ENCODE results near the gene TUBGCP4.
A peak's percentile ranks its signal among the peaks of the same experiment; 100 is the strongest.

The TUBGCP4 gene

GRCh38 chr15:43370975-43371974 lies at the start of gene TUBGCP4, which contains the start of gene ZSCAN29:
TUBGCP4 (plus strand) TSS chr15:43371101; CDS start chr15:43371355, 254 bp downstream.
ZSCAN29 (minus strand) TSS chr15:43371043; CDS start chr15:43369913, 1,130 bp downstream.
- peaks cover 35% of the 10 kb centered on the region for H3K36me3 Mint-ChIP-seq
- H3K27me3 Mint-ChIP-seq = no peaks in the 10 kb centered on the region
- H3K9me3 Mint-ChIP-seq (ENCODE audit: low read depth) = peaks cover 12% of the 10 kb centered on the region
- peak within 1 kb of the TSS; percentile 89 for H3K27ac Mint-ChIP-seq
- H3K4me3 Mint-ChIP-seq = peak within 1 kb of the TSS; percentile 93
- peaks cover 42% of the 10 kb centered on the region for H3K4me1 Mint-ChIP-seq (ENCODE audit: low read depth)

- no peaks in the 10 kb centered on the region for H3K9me3 Mint-ChIP-seq (ENCODE audit: low read depth)
- H3K27me3 Mint-ChIP-seq = no peaks in the 10 kb centered on the region
- H3K4me1 Mint-ChIP-seq (ENCODE audit: low read depth) = peaks cover 23% of the 10 kb centered on the region
- H3K4me3 Mint-ChIP-seq = no peak overlapping the region
- H3K27ac Mint-ChIP-seq = no peak overlapping the region
- peaks cover 10% of the 10 kb centered on the region for H3K36me3 Mint-ChIP-seq
Observed at GRCh38 chr15:43325039-43325684, 45.7 kb upstream of the TUBGCP4 start.

- Mint-ChIP-seq H3K27me3 (no peaks in the 10 kb centered on the region), H3K4me3 (peak overlapping the region; percentile 92), H3K27ac (peak overlapping the region; percentile 95), H3K4me1 (ENCODE audit: low read depth) (peaks cover 36% of the 10 kb centered on the region), H3K9me3 (ENCODE audit: low read depth) (no peaks in the 10 kb centered on the region), H3K36me3 (peaks cover 21% of the 10 kb centered on the region)
Observed at GRCh38 chr15:43329217-43329959, 41.5 kb upstream of the TUBGCP4 start.

- Mint-ChIP-seq H3K27me3 (no peaks in the 10 kb centered on the region), H3K4me3 (peak within 1 kb of the TSS; percentile 92), H3K4me1 (ENCODE audit: low read depth) (peaks cover 36% of the 10 kb centered on the region), H3K36me3 (peaks cover 24% of the 10 kb centered on the region), H3K9me3 (ENCODE audit: low read depth) (no peaks in the 10 kb centered on the region), H3K27ac (peak within 1 kb of the TSS; percentile 95)
Observed at GRCh38 chr15:43329960-43330779, 40.7 kb upstream of the TUBGCP4 start, which contains the start of gene LCMT2. LCMT2 (minus strand) TSS chr15:43330573; CDS start chr15:43330489, 84 bp downstream.

GRCh38 chr15:43330780-43331087 lies 40.2 kb upstream of the TUBGCP4 start:
- H3K4me3 Mint-ChIP-seq = peak overlapping the region; percentile 92
- H3K27me3 Mint-ChIP-seq = no peaks in the 10 kb centered on the region
- peaks cover 27% of the 10 kb centered on the region for H3K36me3 Mint-ChIP-seq
- peak overlapping the region; percentile 95 for H3K27ac Mint-ChIP-seq
- H3K9me3 Mint-ChIP-seq (ENCODE audit: low read depth) = no peaks in the 10 kb centered on the region
- H3K4me1 Mint-ChIP-seq (ENCODE audit: low read depth) = peaks cover 36% of the 10 kb centered on the region

GRCh38 chr15:43346305-43346704 lies 24.6 kb upstream of the TUBGCP4 start:
- Mint-ChIP-seq H3K27ac (no peak overlapping the region), H3K36me3 (peaks cover 17% of the 10 kb centered on the region), H3K4me3 (no peak overlapping the region), H3K27me3 (no peaks in the 10 kb centered on the region), H3K9me3 (ENCODE audit: low read depth) (no peaks in the 10 kb centered on the region), H3K4me1 (ENCODE audit: low read depth) (no peaks in the 10 kb centered on the region)

- no peaks in the 10 kb centered on the region for H3K4me1 Mint-ChIP-seq (ENCODE audit: low read depth)
- no peaks in the 10 kb centered on the region for H3K9me3 Mint-ChIP-seq (ENCODE audit: low read depth)
- H3K36me3 Mint-ChIP-seq = peaks cover 17% of the 10 kb centered on the region
- H3K4me3 Mint-ChIP-seq = no peak overlapping the region
- no peak overlapping the region for H3K27ac Mint-ChIP-seq
- no peaks in the 10 kb centered on the region for H3K27me3 Mint-ChIP-seq
Observed at GRCh38 chr15:43347114-43347513, 23.8 kb upstream of the TUBGCP4 start.

- H3K27ac Mint-ChIP-seq = no peak overlapping the region
- H3K9me3 Mint-ChIP-seq (ENCODE audit: low read depth) = peaks cover 1% of the 10 kb centered on the region
- no peak overlapping the region for H3K4me3 Mint-ChIP-seq
- H3K4me1 Mint-ChIP-seq (ENCODE audit: low read depth) = peaks cover 17% of the 10 kb centered on the region
- H3K36me3 Mint-ChIP-seq = peaks cover 17% of the 10 kb centered on the region
- no peaks in the 10 kb centered on the region for H3K27me3 Mint-ChIP-seq
Observed at GRCh38 chr15:43352693-43353382, 18.1 kb upstream of the TUBGCP4 start.

GRCh38 chr15:43360821-43361220 lies 10.1 kb upstream of the TUBGCP4 start:
- Mint-ChIP-seq H3K27me3 (no peaks in the 10 kb centered on the region), H3K27ac (no peak overlapping the region), H3K36me3 (peaks cover 63% of the 10 kb centered on the region), H3K4me3 (no peak overlapping the region), H3K4me1 (ENCODE audit: low read depth) (peaks cover 2% of the 10 kb centered on the region), H3K9me3 (ENCODE audit: low read depth) (peaks cover 38% of the 10 kb centered on the region)

- Mint-ChIP-seq H3K4me3 (no peak overlapping the region), H3K36me3 (peaks cover 64% of the 10 kb centered on the region), H3K9me3 (ENCODE audit: low read depth) (peaks cover 38% of the 10 kb centered on the region), H3K27me3 (no peaks in the 10 kb centered on the region), H3K27ac (no peak overlapping the region), H3K4me1 (ENCODE audit: low read depth) (peaks cover 2% of the 10 kb centered on the region)
Observed at GRCh38 chr15:43361313-43361903, 9.5 kb upstream of the TUBGCP4 start.

- peak overlapping the region; percentile 89 for H3K27ac Mint-ChIP-seq
- H3K9me3 Mint-ChIP-seq (ENCODE audit: low read depth) = peaks cover 12% of the 10 kb centered on the region
- H3K36me3 Mint-ChIP-seq = peaks cover 37% of the 10 kb centered on the region
- peaks cover 40% of the 10 kb centered on the region for H3K4me1 Mint-ChIP-seq (ENCODE audit: low read depth)
- peak overlapping the region; percentile 93 for H3K4me3 Mint-ChIP-seq
- H3K27me3 Mint-ChIP-seq = no peaks in the 10 kb centered on the region
Observed at GRCh38 chr15:43370310-43370974, 459 bp upstream of the TUBGCP4 start.

GRCh38 chr15:43376017-43376705 lies 5.3 kb downstream of the TUBGCP4 start:
- H3K4me1 Mint-ChIP-seq (ENCODE audit: low read depth) = peaks cover 20% of the 10 kb centered on the region
- H3K27me3 Mint-ChIP-seq = no peaks in the 10 kb centered on the region
- no peak overlapping the region for H3K27ac Mint-ChIP-seq
- no peaks in the 10 kb centered on the region for H3K9me3 Mint-ChIP-seq (ENCODE audit: low read depth)
- H3K4me3 Mint-ChIP-seq = no peak overlapping the region
- H3K36me3 Mint-ChIP-seq = peaks cover 15% of the 10 kb centered on the region

All from activated naive CD8-positive, alpha-beta T cell (primary cell).